ENCODE results near the gene TREM1. TPM values are rescaled to one million over a fixed set of nuclear protein-coding genes. Genes with fewer than 3 reads are reported as not detected.
"Not testable (repeated sequence)": the region's sequence is repeated elsewhere in the genome, so short reads cannot be mapped to it uniquely, and the experiment has no call there.

TREM1 gene
- total RNA-seq, 2 donors from 2014 or later: not detected

GRCh38 chr6:41247882-41248705 is 38.4 kb downstream of the TREM1 start:
- no peaks in the 10 kb centered on the region for H3K36me3 Mint-ChIP-seq (ENCODE audit: low read depth)
- H3K9ac ChIP-seq (ENCODE audit: extremely low read depth, low read length, poor library complexity, severe bottlenecking): no peak overlapping the region
- no peak overlapping the region for H3K27ac Mint-ChIP-seq
- H3K4me3 ChIP-seq (ENCODE audit: low read length): no peak overlapping the region
- H3K9me3 Mint-ChIP-seq: peaks cover 6% of the 10 kb centered on the region
- no peak for TF ChIP-seq CTCF (conservative IDR thresholded peaks at IDR 0.05)
- no peaks in the 10 kb centered on the region for H3K36me3 ChIP-seq (ENCODE audit: control insufficient read depth, insufficient read depth, low read length)
- peaks cover 38% of the 10 kb centered on the region for H3K27me3 Mint-ChIP-seq (ENCODE audit: insufficient read depth)
- H3K4me1 ChIP-seq (ENCODE audit: control insufficient read depth, insufficient read depth, low read length): no peaks in the 10 kb centered on the region
- H3K4me1 Mint-ChIP-seq: no peaks in the 10 kb centered on the region
- H3K4me3 Mint-ChIP-seq: no peak overlapping the region
- no peak for DNase-seq
- H3K27ac ChIP-seq (ENCODE audit: low read depth, low read length): no peak overlapping the region
- H3K27me3 ChIP-seq (ENCODE audit: control insufficient read depth, insufficient read depth, low read length, poor library complexity, severe bottlenecking): peaks cover 7% of the 10 kb centered on the region
- WGBS, 2 experiments (ENCODE audit: insufficient coverage in 1 of 2, insufficient read length in 1 of 2): 84 to 92% methylated on average over 2 to 7 of the region's 7 CpGs
- no peaks in the 10 kb centered on the region for H3K9me3 ChIP-seq (ENCODE audit: control insufficient read depth, low read length)

GRCh38 chr6:41247288-41247865 is 39.1 kb downstream of the TREM1 start:
- Histone ChIP-seq H3K27ac (ENCODE audit: low read depth, low read length) (no peak overlapping the region), H3K4me3 (ENCODE audit: low read length) (no peak overlapping the region), H3K36me3 (ENCODE audit: control insufficient read depth, insufficient read depth, low read length) (no peaks in the 10 kb centered on the region), H3K9me3 (ENCODE audit: control insufficient read depth, low read length) (no peaks in the 10 kb centered on the region), H3K9ac (ENCODE audit: extremely low read depth, low read length, poor library complexity, severe bottlenecking) (no peak overlapping the region), H3K27me3 (ENCODE audit: control insufficient read depth, insufficient read depth, low read length, poor library complexity, severe bottlenecking) (peaks cover 4% of the 10 kb centered on the region), H3K4me1 (ENCODE audit: control insufficient read depth, insufficient read depth, low read length) (no peaks in the 10 kb centered on the region)
- Mint-ChIP-seq H3K27ac (no peak overlapping the region), H3K27me3 (ENCODE audit: insufficient read depth) (peaks cover 41% of the 10 kb centered on the region), H3K4me1 (no peaks in the 10 kb centered on the region), H3K9me3 (peaks cover 6% of the 10 kb centered on the region), H3K4me3 (no peak overlapping the region), H3K36me3 (ENCODE audit: low read depth) (no peaks in the 10 kb centered on the region)
- WGBS, 2 experiments (ENCODE audit: insufficient coverage in 1 of 2, insufficient read length in 1 of 2): 78% methylated on average over 7 to 9 of the region's 9 CpGs
- TF ChIP-seq CTCF (conservative IDR thresholded peaks at IDR 0.05): no peak
- DNase-seq: no peak

GRCh38 chr6:41246529-41246928 is 40.0 kb downstream of the TREM1 start:
- not testable (repeated sequence) for H3K27me3 ChIP-seq (ENCODE audit: control insufficient read depth, insufficient read depth, low read length, poor library complexity, severe bottlenecking); DNase-seq; H3K9me3 ChIP-seq (ENCODE audit: control insufficient read depth, low read length); H3K4me1 Mint-ChIP-seq; H3K9me3 Mint-ChIP-seq; H3K4me1 ChIP-seq (ENCODE audit: control insufficient read depth, insufficient read depth, low read length); H3K27ac ChIP-seq (ENCODE audit: low read depth, low read length); H3K36me3 Mint-ChIP-seq (ENCODE audit: low read depth); H3K27ac Mint-ChIP-seq; H3K36me3 ChIP-seq (ENCODE audit: control insufficient read depth, insufficient read depth, low read length); H3K9ac ChIP-seq (ENCODE audit: extremely low read depth, low read length, poor library complexity, severe bottlenecking); H3K4me3 ChIP-seq (ENCODE audit: low read length); H3K4me3 Mint-ChIP-seq
- WGBS, 2 experiments (ENCODE audit: insufficient coverage in 1 of 2, insufficient read length in 1 of 2): no CpG with 5 or more reads among the region's 4 CpGs
- H3K27me3 Mint-ChIP-seq (ENCODE audit: insufficient read depth): peaks cover 41% of the 10 kb centered on the region

Data from endodermal cell (in vitro differentiated cells).